HG03378 (cell line): ENCODE measurements around the gene C5.
"Not testable (repeated sequence)": the region's sequence is repeated elsewhere in the genome, so short reads cannot be mapped to it uniquely, and the experiment has no call there.

Experiments used
- ATAC-seq: cut with Tn5 transposase; IDR thresholded peaks from one replicate; pipeline ENCODE4 v1.9.1; 2021; ENCODE audit warnings: mild to moderate bottlenecking, moderate library complexity; ENCODE audit not compliant: unreplicated experiment

C5 gene

GRCh38 chr9:121053544-121053943 is 3.5 kb upstream of the C5 start:
- no peak for ATAC-seq

- no peak for ATAC-seq
These were observed 1.5 kb downstream of the C5 start for GRCh38 chr9:121048618-121049017.

GRCh38 chr9:121048175-121048574 is 1.9 kb downstream of the C5 start:
- no peak for ATAC-seq

GRCh38 chr9:121038804-121039203 is 11.3 kb downstream of the C5 start:
- no peak for ATAC-seq

GRCh38 chr9:121038362-121038761 is 11.7 kb downstream of the C5 start:
- ATAC-seq = no peak

- ATAC-seq = not testable (repeated sequence)
These were observed 14.4 kb downstream of the C5 start for GRCh38 chr9:121035717-121036116.

GRCh38 chr9:121034529-121034928 is 15.5 kb downstream of the C5 start:
- no peak for ATAC-seq

- no peak for ATAC-seq
These were observed 20.6 kb downstream of the C5 start for GRCh38 chr9:121029469-121029868.

- not testable (repeated sequence) for ATAC-seq
These were observed 21.8 kb downstream of the C5 start for GRCh38 chr9:121028285-121028684.

- ATAC-seq = no peak
These were observed 23.3 kb downstream of the C5 start for GRCh38 chr9:121026768-121027167.

- ATAC-seq = no peak
These were observed 23.8 kb downstream of the C5 start for GRCh38 chr9:121026260-121026691.

- ATAC-seq = no peak
These were observed 25.8 kb downstream of the C5 start for GRCh38 chr9:121024237-121024636.

- no peak for ATAC-seq
These were observed 27.0 kb downstream of the C5 start for GRCh38 chr9:121023064-121023463.

GRCh38 chr9:121021301-121021700 is 28.8 kb downstream of the C5 start:
- no peak for ATAC-seq

- ATAC-seq = no peak
These were observed 30.8 kb downstream of the C5 start for GRCh38 chr9:121019273-121019672.

GRCh38 chr9:121013911-121014310 is 36.2 kb downstream of the C5 start:
- ATAC-seq = no peak

GRCh38 chr9:121009650-121010049 is 40.4 kb downstream of the C5 start:
- ATAC-seq = no peak

- ATAC-seq = no peak
These were observed 50.8 kb downstream of the C5 start for GRCh38 chr9:120999317-120999716.

GRCh38 chr9:120998111-120998510 is 52.0 kb downstream of the C5 start:
- ATAC-seq = no peak

GRCh38 chr9:120997502-120997901 is 52.6 kb downstream of the C5 start:
- ATAC-seq = no peak

GRCh38 chr9:120996409-120996808 is 53.7 kb downstream of the C5 start:
- ATAC-seq = no peak

- ATAC-seq = no peak
These were observed 61.0 kb downstream of the C5 start for GRCh38 chr9:120989065-120989464.

- ATAC-seq = no peak
These were observed 64.3 kb downstream of the C5 start for GRCh38 chr9:120985819-120986222.
